LNCaP clone FGC (cell line): ENCODE results near the gene LPIN3.

Source experiments
- DNase-seq: peaks from one replicate; pipeline ENCODE4 v3.0.0-alpha.2; 2011; ENCODE audit warnings: low read depth
- H3K4me3 ChIP-seq: 2 replicates; pipeline ENCODE4 v1.5.1; 2011; ENCODE audit warnings: mild to moderate bottlenecking, low read depth, low read length, control low read depth
- TF ChIP-seq, protein P1 (sequence below): IDR thresholded peaks from 2 replicates; pipeline ENCODE4 v1.5.1; 2012; ENCODE audit warnings: mild to moderate bottlenecking; ENCODE audit not compliant: control insufficient read depth, insufficient read depth; ENCODE audit errors: extremely low read depth

Gene LPIN3

DNA sequence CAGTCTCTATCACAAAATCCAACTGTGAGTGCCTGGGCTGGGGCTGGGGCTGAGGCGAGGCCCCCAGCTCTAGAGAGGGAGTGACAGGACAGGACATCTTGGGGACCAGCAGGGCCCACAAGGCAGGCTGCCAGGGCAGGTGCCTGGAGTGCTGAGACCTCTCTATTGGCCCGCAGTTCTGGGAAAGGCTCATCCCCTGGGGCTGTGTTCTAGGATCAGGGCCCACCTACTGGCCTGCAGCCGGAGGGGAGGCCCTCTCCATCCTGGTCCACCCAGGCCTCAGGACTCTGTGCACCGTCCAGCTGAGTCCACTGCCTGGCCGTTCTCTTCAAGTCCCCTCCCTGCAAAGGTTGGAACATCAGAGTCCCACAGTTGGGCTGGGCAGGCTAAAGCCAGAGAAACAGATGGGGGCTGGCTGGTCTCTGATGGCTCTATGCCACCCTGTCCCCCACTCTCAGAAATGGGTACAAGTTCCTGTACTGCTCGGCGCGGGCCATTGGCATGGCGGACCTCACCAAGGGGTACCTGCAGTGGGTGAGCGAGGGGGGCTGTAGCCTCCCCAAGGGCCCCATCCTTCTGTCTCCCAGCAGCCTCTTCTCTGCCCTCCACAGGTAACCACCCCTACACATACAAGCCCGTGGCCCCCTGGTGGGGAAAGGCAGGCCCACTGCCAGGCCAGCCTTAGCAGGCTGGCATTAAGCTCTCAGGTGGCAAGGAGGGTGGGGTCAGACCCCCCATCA lies 17.0 kb downstream of the LPIN3 start:
- TF ChIP-seq, protein P1, sequence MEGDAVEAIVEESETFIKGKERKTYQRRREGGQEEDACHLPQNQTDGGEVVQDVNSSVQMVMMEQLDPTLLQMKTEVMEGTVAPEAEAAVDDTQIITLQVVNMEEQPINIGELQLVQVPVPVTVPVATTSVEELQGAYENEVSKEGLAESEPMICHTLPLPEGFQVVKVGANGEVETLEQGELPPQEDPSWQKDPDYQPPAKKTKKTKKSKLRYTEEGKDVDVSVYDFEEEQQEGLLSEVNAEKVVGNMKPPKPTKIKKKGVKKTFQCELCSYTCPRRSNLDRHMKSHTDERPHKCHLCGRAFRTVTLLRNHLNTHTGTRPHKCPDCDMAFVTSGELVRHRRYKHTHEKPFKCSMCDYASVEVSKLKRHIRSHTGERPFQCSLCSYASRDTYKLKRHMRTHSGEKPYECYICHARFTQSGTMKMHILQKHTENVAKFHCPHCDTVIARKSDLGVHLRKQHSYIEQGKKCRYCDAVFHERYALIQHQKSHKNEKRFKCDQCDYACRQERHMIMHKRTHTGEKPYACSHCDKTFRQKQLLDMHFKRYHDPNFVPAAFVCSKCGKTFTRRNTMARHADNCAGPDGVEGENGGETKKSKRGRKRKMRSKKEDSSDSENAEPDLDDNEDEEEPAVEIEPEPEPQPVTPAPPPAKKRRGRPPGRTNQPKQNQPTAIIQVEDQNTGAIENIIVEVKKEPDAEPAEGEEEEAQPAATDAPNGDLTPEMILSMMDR, result no peak
- no peak overlapping the region for H3K4me3 ChIP-seq
- DNase-seq, result no peak

DNA sequence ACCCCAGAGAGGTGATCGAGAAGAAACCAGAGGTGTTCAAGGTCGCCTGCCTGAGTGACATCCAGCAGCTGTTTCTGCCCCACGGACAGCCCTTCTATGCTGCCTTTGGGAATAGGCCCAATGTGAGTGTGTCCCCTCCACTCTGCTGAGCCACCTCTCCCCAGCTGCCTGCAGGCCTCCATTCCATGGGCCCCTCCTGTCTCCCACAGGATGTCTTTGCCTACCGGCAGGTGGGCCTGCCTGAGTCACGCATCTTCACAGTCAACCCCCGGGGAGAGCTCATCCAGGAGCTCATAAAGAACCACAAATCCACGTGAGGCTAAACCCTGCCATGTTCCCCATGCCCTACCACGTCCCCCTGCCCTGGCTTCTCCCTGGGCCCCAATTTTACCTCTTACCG lies 17.6 kb downstream of the LPIN3 start:
- no peak overlapping the region for H3K4me3 ChIP-seq
- TF ChIP-seq, protein P1, result no peak
- no peak for DNase-seq

DNA sequence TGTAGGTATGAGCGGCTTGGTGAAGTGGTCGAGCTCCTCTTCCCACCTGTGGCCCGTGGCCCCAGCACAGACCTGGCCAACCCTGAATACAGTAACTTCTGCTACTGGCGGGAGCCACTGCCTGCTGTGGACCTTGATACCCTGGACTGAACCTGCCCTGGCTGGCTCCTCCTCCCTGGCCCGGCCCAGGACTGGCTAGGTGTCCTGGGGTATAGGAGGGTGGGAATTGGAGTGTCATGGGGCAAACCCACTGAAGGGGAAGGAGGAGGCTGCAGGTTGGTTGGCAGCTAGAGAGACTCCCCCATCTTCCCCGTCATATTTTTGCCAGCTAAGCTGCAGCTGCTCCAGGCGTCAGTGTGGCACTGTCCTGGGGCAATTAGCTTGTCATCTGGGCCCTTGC lies 18.1 kb downstream of the LPIN3 start:
- no peak for DNase-seq
- TF ChIP-seq, protein P1, result no peak
- H3K4me3 ChIP-seq, result no peak overlapping the region

DNA sequence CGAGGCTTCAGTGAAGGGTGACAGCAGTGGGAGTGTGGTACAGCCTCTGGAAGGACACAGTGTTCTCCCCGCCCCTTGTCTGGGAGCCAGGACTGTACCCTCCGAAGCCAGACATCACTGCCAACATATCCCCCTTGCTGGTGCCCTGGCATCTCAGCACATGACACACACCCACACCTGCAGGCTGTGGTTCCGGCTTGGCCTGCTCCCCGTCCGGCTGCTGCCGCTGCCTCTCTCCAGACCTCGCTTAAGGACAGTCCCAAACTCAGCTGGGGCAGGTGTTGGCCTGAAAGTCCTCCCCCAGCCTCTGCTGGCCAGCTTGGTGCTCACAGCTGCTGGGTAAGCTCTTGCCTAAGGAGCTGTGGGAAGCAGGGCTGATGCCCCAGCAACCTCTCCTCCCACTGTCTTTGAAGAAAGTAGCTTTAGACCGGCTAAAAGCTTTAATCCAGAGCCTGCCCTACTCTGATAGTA lies 19.0 kb downstream of the LPIN3 start:
- no peak for DNase-seq
- no peak overlapping the region for H3K4me3 ChIP-seq
- TF ChIP-seq, protein P1, result no peak

DNA sequence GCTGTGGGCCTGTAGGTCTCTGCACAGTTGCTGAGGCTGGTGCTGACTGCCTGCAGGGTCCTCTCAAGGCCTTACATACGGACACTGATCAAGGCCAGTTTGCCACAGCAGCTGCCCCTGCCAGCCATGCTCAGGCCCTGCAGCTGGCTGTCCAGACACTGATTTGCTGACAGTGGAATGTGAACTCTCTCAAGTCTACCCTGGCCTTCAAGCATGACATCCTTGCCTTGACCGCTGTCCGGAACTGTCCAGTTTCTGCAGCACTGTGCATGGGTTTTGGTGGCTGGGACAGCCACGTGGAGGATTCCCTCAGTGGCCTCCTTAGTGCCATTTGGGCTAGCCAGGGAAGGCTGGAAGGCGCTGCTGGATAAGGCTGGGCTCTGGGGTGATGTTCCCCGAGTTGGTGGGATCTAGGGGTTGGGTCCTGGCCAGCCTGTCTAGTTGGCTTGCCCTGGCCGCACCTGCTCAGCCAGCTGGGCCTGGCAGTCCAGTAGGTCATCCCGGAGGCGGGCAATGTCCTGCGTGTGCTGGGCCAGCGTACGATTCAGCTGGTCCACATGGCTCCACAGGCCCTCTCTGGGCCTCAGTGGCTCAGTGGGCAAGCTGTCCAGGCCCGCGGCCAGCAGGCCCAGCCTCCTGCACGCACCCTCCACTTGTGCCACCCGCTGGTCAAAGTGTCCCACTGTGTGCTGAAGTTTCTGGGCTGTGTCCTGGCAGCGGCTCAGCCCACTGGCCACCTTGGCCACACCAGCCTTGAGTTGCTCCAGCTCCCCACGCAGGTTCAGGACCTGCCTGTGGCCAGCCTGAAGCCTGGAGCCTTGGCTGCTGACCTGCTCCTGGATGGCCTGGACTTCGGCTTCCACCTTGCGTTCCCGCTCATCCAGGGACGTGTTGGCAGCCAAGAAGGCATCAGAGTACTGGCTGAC lies 20.5 kb downstream of the LPIN3 start:
- H3K4me3 ChIP-seq, result no peak overlapping the region
- TF ChIP-seq, protein P1, result no peak
- no peak for DNase-seq

DNA sequence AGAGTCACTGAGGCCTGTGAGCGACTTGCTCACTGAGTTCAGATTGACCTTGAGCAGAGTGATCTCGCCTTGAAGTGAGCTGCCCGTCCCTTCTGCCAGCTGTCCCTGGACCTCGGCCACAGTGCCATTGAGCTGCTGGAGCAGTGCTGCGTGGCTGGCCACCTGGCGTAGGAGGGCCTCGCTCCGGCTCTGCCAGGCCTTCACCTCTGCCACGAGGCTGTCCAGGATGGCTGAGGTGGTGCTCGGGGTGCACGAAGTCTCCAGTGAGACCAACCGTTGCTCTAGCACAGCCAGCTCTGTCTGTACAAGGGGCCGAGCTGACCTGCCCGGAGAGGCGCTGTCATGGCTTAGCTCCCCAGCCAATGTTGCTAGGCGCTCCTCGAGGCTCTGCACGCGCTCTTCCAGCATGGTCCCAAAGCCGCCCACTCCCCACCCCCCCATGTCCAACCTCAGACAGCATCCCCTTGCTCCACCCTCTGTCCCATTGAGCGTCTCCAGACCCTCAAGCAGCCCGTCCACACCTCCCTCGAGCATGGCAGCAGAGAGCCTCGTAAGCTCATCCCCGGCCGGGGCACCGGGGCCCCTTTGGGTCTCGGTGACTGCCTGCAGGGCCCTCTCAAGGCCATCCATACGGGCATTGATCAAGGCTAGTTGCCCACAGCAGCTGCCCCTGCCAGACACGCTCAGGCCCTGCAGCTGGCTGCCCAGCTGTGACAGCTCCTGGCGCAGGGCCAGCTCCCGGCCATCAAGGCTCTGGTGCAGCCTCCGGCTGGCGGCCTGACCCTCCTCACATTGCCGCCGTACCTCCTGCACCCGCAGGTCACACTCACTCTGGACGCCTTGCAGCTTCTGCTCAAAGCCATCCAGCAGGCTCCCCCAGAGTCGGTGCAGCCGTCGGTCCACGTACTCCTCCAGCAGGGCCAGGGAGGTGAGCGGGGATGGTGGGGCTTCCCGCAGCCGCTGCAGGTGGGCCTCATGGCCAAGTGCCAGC lies 21.4 kb downstream of the LPIN3 start:
- no peak overlapping the region for H3K4me3 ChIP-seq
- DNase-seq, result no peak
- TF ChIP-seq, protein P1, result no peak
